Aorta (tissue), 5 donors: ENCODE data around the gene MAEA. TPM values are rescaled to one million over a fixed set of nuclear protein-coding genes. Genes with fewer than 3 reads are reported as not detected.

Experiments
- ATAC-seq: fragments of 200-7000 bp; cut with Tn5 transposase; one replicate; pipeline ENCODE4 v1.9.1; 2022; ENCODE audit warnings: moderate library complexity; ENCODE audit not compliant: low FRiP score
- DNase-seq, 2 donors: peaks; one replicate each; pipeline ENCODE4 v3.0.0-alpha.2; 2020
- H3K27ac ChIP-seq, 2 donors: one replicate each; pipeline ENCODE4 v1.5.1; 2013; ENCODE audit warnings: low read length in 2 of 2, mild to moderate bottlenecking in 2 of 2, moderate library complexity in 2 of 2, control low read depth in 1 of 2, inconsistent platforms in 1 of 2, low read depth in 1 of 2
- H3K27me3 ChIP-seq, 2 donors: one replicate each; pipeline ENCODE4 v1.6.1; 2013; ENCODE audit warnings: control low read depth in 1 of 2, low read length in 1 of 2, mild to moderate bottlenecking in 1 of 2, moderate library complexity in 1 of 2; ENCODE audit not compliant: insufficient read depth in 2 of 2, control insufficient read depth in 1 of 2
- H3K36me3 ChIP-seq, 2 donors: one replicate each; pipeline ENCODE4 v1.6.1; 2013; ENCODE audit warnings: control low read depth in 1 of 2, low read length in 1 of 2, mild to moderate bottlenecking in 1 of 2; ENCODE audit not compliant: insufficient read depth in 2 of 2, control insufficient read depth in 1 of 2
- H3K4me1 ChIP-seq, 2 donors: one replicate each; pipeline ENCODE4 v1.6.1; 2013; ENCODE audit warnings: low read length in 2 of 2, control low read depth in 1 of 2, mild to moderate bottlenecking in 1 of 2, moderate library complexity in 1 of 2; ENCODE audit not compliant: insufficient read depth in 2 of 2, control insufficient read depth in 1 of 2
- H3K4me3 ChIP-seq, 2 donors: one replicate each; pipeline ENCODE4 v1.5.1; 2013; ENCODE audit warnings: low read length in 2 of 2, control low read depth in 1 of 2, mild to moderate bottlenecking in 1 of 2
- H3K9me3 ChIP-seq: one replicate; pipeline ENCODE4 v1.6.1; 2013; ENCODE audit warnings: mild to moderate bottlenecking, low read length; ENCODE audit not compliant: control insufficient read depth
- WGBS, 2 donors: extraction: QIAGEN DNeasy Blood & Tissue Kit; methylation state at CpG; one replicate each; pipeline ENCODE4 v1.1.7; 2013; 5-methylcytosine and 5-hydroxymethylcytosine counted together
- intact Hi-C, 2 donors: fragments of 100-400 bp; cut with DNase I; formaldehyde crosslinking; loops; one replicate each; pipeline versions ENCODE4 v1.14.2 to v1.15.0; 2022
- polyA plus RNA-seq, 2 donors: library from polyadenylated mRNA; stranded (reverse); fragments of 200-250 nt; gene quantifications; one replicate each; pipeline ENCODE4 v1.2.3, GENCODE V29; 2013
- total RNA-seq, 2 donors: library from RNA; stranded (reverse); fragmentation: NEBNext Ultra II Directional; extraction: Animal tissue kit (Norgen Biotek cat#: 25700); gene quantifications; one replicate each; pipeline ENCODE4 v1.2.1, GENCODE V29; 2021
- donor health status: healthy with polysubstance abuse.
- donor health status: Bipolar disorder and iron deficiency.
- donor health status: DM: no; HTN: no; CAD: no.
- donor health status: DM: no; HTN: no; CAD: no.
- donor health status: DM: yes; HTN: yes; CAD: no.

The MAEA gene
- total and polyA plus RNA-seq, 4 donors = 32.4 to 62.0 (median 55.5) TPM

GRCh38 chr4:1346781-1347409, 57.2 kb downstream of the MAEA start, which contains the start of gene UVSSA:
Gene UVSSA, plus strand, starts transcription at chr4:1347208. Its CDS starts 884 bp downstream, at chr4:1348092.
- H3K9me3 ChIP-seq = no peaks in the 10 kb centered on the region
- peak within 1 kb of the TSS; percentile 77 to 83 for H3K4me3 ChIP-seq
- H3K27ac ChIP-seq = peak within 1 kb of the TSS; percentile 91 to 97
- intact Hi-C loops = loop anchor here (1.0 to 10.0 kb wide), 6 partner anchors 40 to 336 kb away; partner anchors contain the start of genes CTBP1 (in 1 of the 2), FGFRL1 (in 1 of the 2) and MAEA (in 1 of the 2)
- H3K27me3 ChIP-seq = no peaks in the 10 kb centered on the region
- DNase-seq (peak; percentile 100), ATAC-seq (peak; percentile 98)
- WGBS, 2 donors = 1% methylated on average over 46 to 76 of the region's 76 CpGs
- H3K36me3 ChIP-seq = no peaks in the 10 kb centered on the region
- H3K4me1 ChIP-seq = no peaks in the 10 kb centered on the region

GRCh38 chr4:1347410-1347864, 57.7 kb downstream of the MAEA start:
- peak overlapping the region; percentile 91 to 97 for H3K27ac ChIP-seq
- H3K4me1 ChIP-seq = no peaks in the 10 kb centered on the region
- H3K27me3 ChIP-seq = no peaks in the 10 kb centered on the region
- ATAC-seq (peak; percentile 75), DNase-seq (peak; percentile 90 to 92)
- intact Hi-C loops = loop anchor here (2.0 to 10.0 kb wide), 5 partner anchors 40 to 337 kb away; partner anchors contain the start of genes FGFRL1 (in 1 of the 2) and MAEA (in 1 of the 2)
- H3K4me3 ChIP-seq = peak overlapping the region; percentile 55 to 83
- H3K36me3 ChIP-seq = no peaks in the 10 kb centered on the region
- no peaks in the 10 kb centered on the region for H3K9me3 ChIP-seq
- 1% methylated on average over 33 to 43 of the region's 43 CpGs for WGBS, 2 donors

GRCh38 chr4:1348014-1348513, 58.4 kb downstream of the MAEA start:
- no peaks in the 10 kb centered on the region for H3K27me3 ChIP-seq
- peak overlapping the region; percentile 12 to 97 for H3K27ac ChIP-seq
- H3K36me3 ChIP-seq = no peaks in the 10 kb centered on the region
- DNase-seq (no peak), ATAC-seq (no peak)
- H3K9me3 ChIP-seq = no peaks in the 10 kb centered on the region
- intact Hi-C loops = loop anchor here (5.0 to 10.0 kb wide), 3 partner anchors 41 to 183 kb away; no protein-coding TSS in a partner anchor
- no peaks in the 10 kb centered on the region for H3K4me1 ChIP-seq
- WGBS, 2 donors = 65 to 67% methylated on average over 12 of the region's 12 CpGs
- H3K4me3 ChIP-seq = peak overlapping the region; percentile 43 to 55

GRCh38 chr4:1348746-1349145, 59.1 kb downstream of the MAEA start:
- H3K4me3 ChIP-seq = no peak overlapping the region
- no peak for DNase-seq
- no peak for ATAC-seq
- H3K4me1 ChIP-seq = no peaks in the 10 kb centered on the region
- no peaks in the 10 kb centered on the region for H3K36me3 ChIP-seq
- H3K27ac ChIP-seq = peak overlapping the region in 1 of 2 donors; percentile 12
- WGBS, 2 donors = 90 to 94% methylated on average over 25 of the region's 25 CpGs
- H3K9me3 ChIP-seq = no peaks in the 10 kb centered on the region
- no peaks in the 10 kb centered on the region for H3K27me3 ChIP-seq
- intact Hi-C loops = loop anchor here (5.0 to 10.0 kb wide), 3 partner anchors 41 to 184 kb away; no protein-coding TSS in a partner anchor

GRCh38 chr4:1349359-1350168, 59.9 kb downstream of the MAEA start:
- DNase-seq = no peak
- no peak for ATAC-seq
- Histone ChIP-seq H3K36me3 (no peaks in the 10 kb centered on the region), H3K27ac (no peak overlapping the region), H3K4me1 (no peaks in the 10 kb centered on the region), H3K4me3 (no peak overlapping the region), H3K9me3 (no peaks in the 10 kb centered on the region), H3K27me3 (no peaks in the 10 kb centered on the region)
- WGBS, 2 donors = 89 to 91% methylated on average over 29 of the region's 29 CpGs
- intact Hi-C loops = loop anchor here (5.0 to 10.0 kb wide), 6 partner anchors 42 to 375 kb away; partner anchors contain the start of genes TACC3 (in 1 of the 2) and TMEM129 (in 1 of the 2)

GRCh38 chr4:1350169-1350520, 60.5 kb downstream of the MAEA start:
- no peak overlapping the region for H3K4me3 ChIP-seq
- no peak overlapping the region for H3K27ac ChIP-seq
- intact Hi-C loops = loop anchor here (5.0 to 10.0 kb wide), 3 partner anchors 195 to 375 kb away; partner anchors contain the start of genes TACC3 (in 1 of the 2) and TMEM129 (in 1 of the 2)

GRCh38 chr4:1351854-1352566, 62.3 kb downstream of the MAEA start:
- intact Hi-C loops = loop anchor here (5.0 to 10.0 kb wide), 3 partner anchors 193 to 373 kb away; partner anchors contain the start of genes TACC3 (in 1 of the 2) and TMEM129 (in 1 of the 2)
- Histone ChIP-seq H3K36me3 (no peaks in the 10 kb centered on the region), H3K4me1 (no peaks in the 10 kb centered on the region), H3K9me3 (no peaks in the 10 kb centered on the region), H3K27me3 (no peaks in the 10 kb centered on the region), H3K27ac (no peak overlapping the region), H3K4me3 (no peak overlapping the region)
- DNase-seq (peak; percentile 90 to 96), ATAC-seq (peak; percentile 56)
- WGBS, 2 donors = 34 to 37% methylated on average over 23 to 24 of the region's 24 CpGs

More at GRCh38 chr4:1350169-1350520, 60.5 kb downstream of the MAEA start:
- DNase-seq (no peak), ATAC-seq (no peak)
- Histone ChIP-seq H3K36me3 (no peaks in the 10 kb centered on the region), H3K4me1 (no peaks in the 10 kb centered on the region), H3K27me3 (no peaks in the 10 kb centered on the region), H3K9me3 (no peaks in the 10 kb centered on the region)
- WGBS, 2 donors = 88 to 91% methylated on average over 5 of the region's 5 CpGs

GRCh38 chr4:1352567-1352900, 62.8 kb downstream of the MAEA start:
- ATAC-seq (no peak), DNase-seq (no peak)
- WGBS, 2 donors = 91% methylated on average over 12 of the region's 12 CpGs
- Histone ChIP-seq H3K27me3 (no peaks in the 10 kb centered on the region), H3K36me3 (no peaks in the 10 kb centered on the region), H3K4me1 (no peaks in the 10 kb centered on the region), H3K27ac (no peak overlapping the region), H3K4me3 (no peak overlapping the region), H3K9me3 (no peaks in the 10 kb centered on the region)
- intact Hi-C loops = loop anchor here (5.0 to 10.0 kb wide), 3 partner anchors 192 to 372 kb away; partner anchors contain the start of genes TACC3 (in 1 of the 2) and TMEM129 (in 1 of the 2)
